B cell (primary cell): Measurements from ENCODE around the gene ROBO2. TPM values are rescaled to one million over a fixed set of nuclear protein-coding genes. Genes with fewer than 3 reads are reported as not detected.

ENCODE experiments used
- ATAC-seq: fragments of 200-7000 bp; cut with Tn5 transposase; one replicate; pipeline ENCODE4 v1.10.0; 2021; ENCODE audit warnings: low read depth, mild to moderate bottlenecking, moderate number of reproducible peaks, moderate library complexity
- CTCF ChIA-PET: fragments of 350-600 bp; sonication (Branson Sonifier 250); formaldehyde crosslinking; loops from one replicate; lab custom pipeline; 2021; ENCODE audit warnings: antibody characterized with exemption, inconsistent platforms; lab: Charles Lee
- POLR2A ChIA-PET: fragments of 350-600 bp; sonication (Branson Sonifier 250); formaldehyde crosslinking; loops from one replicate; lab custom pipeline; 2021; ENCODE audit warnings: antibody characterized with exemption; lab: Charles Lee
- DNase-seq: peaks from one replicate; pipeline ENCODE4 v3.0.0; 2013
- H2AFZ ChIP-seq: 2 replicates; pipeline ENCODE4 v1.6.1; 2012; ENCODE audit warnings: mild to moderate bottlenecking, low read depth, low read length; ENCODE audit not compliant: insufficient read depth, poor library complexity, severe bottlenecking
- H3K27ac ChIP-seq, 2 donors: 1 replicate in 1 of 2; 2 replicates in 1 of 2; pipeline ENCODE4 v1.5.1; 2012 to 2013; ENCODE audit warnings: low read length in 2 of 2, mild to moderate bottlenecking in 2 of 2, moderate library complexity in 1 of 2
- H3K27me3 ChIP-seq, 4 experiments: fragments of 200-600 bp in 1 of 4; sonication (generic) in 1 of 4; replicated peaks in 1 of 4; 1 replicate in 2 of 4; 2 replicates in 2 of 4; pipeline versions ENCODE4 v1.6.1 to v1.7.0; 2013 to 2016; ENCODE audit warnings: low read length in 3 of 4, mild to moderate bottlenecking in 2 of 4, mixed read lengths in 1 of 4, moderate library complexity in 1 of 4; ENCODE audit not compliant: insufficient read depth in 4 of 4, control insufficient read depth in 3 of 4; ENCODE audit errors: control extremely low read depth in 1 of 4
- H3K36me3 ChIP-seq, 2 experiments: replicated peaks in 1 of 2; 1 replicate in 1 of 2; 2 replicates in 1 of 2; pipeline versions ENCODE4 v1.6.1 to v1.7.1; 2013; ENCODE audit warnings: low read length in 1 of 2; ENCODE audit not compliant: insufficient read depth in 2 of 2, control insufficient read depth in 1 of 2; ENCODE audit errors: control extremely low read depth in 1 of 2, extremely low read depth in 1 of 2
- H3K4me1 ChIP-seq, 2 donors: fragments of 200-600 bp in 1 of 2; sonication (generic) in 1 of 2; 1 replicate in 1 of 2; 2 replicates in 1 of 2; pipeline versions ENCODE4 v1.5.1 to v1.6.1; 2013 to 2017; ENCODE audit warnings: low read length in 2 of 2; ENCODE audit not compliant: control insufficient read depth in 2 of 2, insufficient read depth in 2 of 2
- H3K4me2 ChIP-seq: replicated peaks from 2 replicates; pipeline ENCODE3; 2012; ENCODE audit warnings: mild to moderate bottlenecking, low read depth, low read length; ENCODE audit not compliant: poor library complexity, severe bottlenecking
- H3K4me3 ChIP-seq, 5 experiments: fragments of 200-600 bp in 1 of 5; sonication (generic) in 1 of 5; 1 replicate in 3 of 5; 2 replicates in 2 of 5; pipeline versions ENCODE4 v1.5.1 to v1.7.0; 2011 to 2016; ENCODE audit warnings: low read length in 4 of 5, mild to moderate bottlenecking in 4 of 5, low read depth in 2 of 5, control low read depth in 1 of 5, moderate library complexity in 1 of 5; ENCODE audit not compliant: insufficient read depth in 1 of 5; ENCODE audit errors: control extremely low read depth in 1 of 5, extremely low read depth in 1 of 5
- H3K79me2 ChIP-seq: fragments of 200-600 bp; sonication (generic); one replicate; pipeline ENCODE4 v1.6.0; 2016; ENCODE audit warnings: low read length; ENCODE audit not compliant: control insufficient read depth, insufficient read depth
- H3K9ac ChIP-seq: fragments of 200-600 bp; sonication (generic); 2 replicates; pipeline ENCODE4 v1.6.1; 2017; ENCODE audit warnings: mild to moderate bottlenecking, low read length, moderate library complexity
- H3K9me3 ChIP-seq, 3 donors: one replicate each; pipeline versions ENCODE4 v1.6.1 to v1.7.1; 2013; ENCODE audit warnings: low read length in 2 of 3; ENCODE audit not compliant: control insufficient read depth in 2 of 3, insufficient read depth in 1 of 3; ENCODE audit errors: control extremely low read depth in 1 of 3
- H4K20me1 ChIP-seq: 2 replicates; pipeline ENCODE4 v1.6.0; 2012; ENCODE audit warnings: mild to moderate bottlenecking, low read length; ENCODE audit not compliant: insufficient read depth, control insufficient read depth, poor library complexity, severe bottlenecking
- H3K27ac Mint-ChIP-seq: one replicate; pipeline ENCODE4 v1.8.0; 2021; ENCODE audit warnings: mixed read lengths
- H3K27me3 Mint-ChIP-seq: one replicate; pipeline ENCODE4 v1.8.0; 2021; ENCODE audit warnings: mixed read lengths
- H3K4me1 Mint-ChIP-seq: one replicate; pipeline ENCODE4 v1.8.0; 2021; ENCODE audit warnings: mixed read lengths
- H3K4me3 Mint-ChIP-seq: one replicate; pipeline ENCODE4 v1.8.0; 2021; ENCODE audit warnings: mixed read lengths
- H3K9me3 Mint-ChIP-seq: one replicate; pipeline ENCODE4 v1.8.0; 2022; ENCODE audit warnings: mixed read lengths; ENCODE audit not compliant: insufficient read depth
- EZH2 ChIP-seq: IDR thresholded peaks from 2 replicates; pipeline ENCODE4 v1.6.1; 2012; ENCODE audit warnings: borderline replicate concordance, low read depth, mild to moderate bottlenecking, moderate library complexity, low read length; ENCODE audit not compliant: insufficient read depth, poor library complexity, severe bottlenecking
- WGBS: methylation state at CpG from one replicate; pipeline ENCODE4 v1.1.5; 2013; ENCODE audit warnings: missing lambda C conversion rate; ENCODE audit not compliant: insufficient coverage; 5-methylcytosine and 5-hydroxymethylcytosine counted together
- intact Hi-C: fragments of 100-400 bp; cut with micrococcal nuclease; formaldehyde crosslinking; loops from one replicate; pipeline ENCODE4 v1.10.0; 2022
- polyA plus RNA-seq: library from polyadenylated mRNA; depleted of rRNA; stranded (reverse); fragments of >200 nt; gene quantifications from 2 replicates; pipeline ENCODE4 v1.2.3, GENCODE V29; 2012
- total RNA-seq, 2 donors: library from RNA; stranded (reverse); fragments of 120-200 nt in 1 of 2; gene quantifications; 1 replicate in 1 of 2; 2 replicates in 1 of 2; pipeline versions ENCODE4 v1.2.3 to v1.2.4, GENCODE V29; 2013 to 2022
- TF ChIP-seq, protein P1 (sequence below): fragments of 200-600 bp; IDR thresholded peaks from one replicate; pipeline ENCODE4 v1.8.0; 2022; ENCODE audit warnings: antibody characterized with exemption, mild to moderate bottlenecking

ROBO2 gene
- total and polyA plus RNA-seq, 2 donors (not counting 1 experiment from before 2014, with no cell fraction given): not detected

DNA sequence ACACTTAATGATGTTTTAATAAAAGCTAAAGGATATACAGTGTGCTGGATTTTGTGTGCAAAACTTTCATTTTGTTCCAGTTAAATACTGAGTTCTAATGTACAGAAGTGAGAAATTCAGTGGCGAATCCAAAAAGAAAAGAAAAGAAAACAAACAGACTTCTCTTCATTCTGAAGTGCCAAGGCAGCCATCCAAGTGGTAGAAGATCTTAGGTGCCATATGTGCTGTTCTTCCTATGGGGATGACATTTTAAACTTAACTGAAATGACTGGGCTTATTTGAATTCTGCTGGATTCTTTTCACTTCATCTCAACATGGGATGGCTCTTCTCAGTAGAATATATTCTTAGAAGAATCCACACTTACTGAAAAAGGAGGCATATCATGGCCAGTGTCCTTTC lies 416.5 kb downstream of the ROBO2 start:
- no peaks in the 10 kb centered on the region for H3K9me3 ChIP-seq
- H4K20me1 ChIP-seq: no peaks in the 10 kb centered on the region
- H3K79me2 ChIP-seq: no peaks in the 10 kb centered on the region
- TF ChIP-seq EZH2: no peak
- TF ChIP-seq, protein P1, sequence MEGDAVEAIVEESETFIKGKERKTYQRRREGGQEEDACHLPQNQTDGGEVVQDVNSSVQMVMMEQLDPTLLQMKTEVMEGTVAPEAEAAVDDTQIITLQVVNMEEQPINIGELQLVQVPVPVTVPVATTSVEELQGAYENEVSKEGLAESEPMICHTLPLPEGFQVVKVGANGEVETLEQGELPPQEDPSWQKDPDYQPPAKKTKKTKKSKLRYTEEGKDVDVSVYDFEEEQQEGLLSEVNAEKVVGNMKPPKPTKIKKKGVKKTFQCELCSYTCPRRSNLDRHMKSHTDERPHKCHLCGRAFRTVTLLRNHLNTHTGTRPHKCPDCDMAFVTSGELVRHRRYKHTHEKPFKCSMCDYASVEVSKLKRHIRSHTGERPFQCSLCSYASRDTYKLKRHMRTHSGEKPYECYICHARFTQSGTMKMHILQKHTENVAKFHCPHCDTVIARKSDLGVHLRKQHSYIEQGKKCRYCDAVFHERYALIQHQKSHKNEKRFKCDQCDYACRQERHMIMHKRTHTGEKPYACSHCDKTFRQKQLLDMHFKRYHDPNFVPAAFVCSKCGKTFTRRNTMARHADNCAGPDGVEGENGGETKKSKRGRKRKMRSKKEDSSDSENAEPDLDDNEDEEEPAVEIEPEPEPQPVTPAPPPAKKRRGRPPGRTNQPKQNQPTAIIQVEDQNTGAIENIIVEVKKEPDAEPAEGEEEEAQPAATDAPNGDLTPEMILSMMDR: no peak
- DNase-seq (no peak), ATAC-seq (no peak)
- intact Hi-C loops: no loop called here
- H3K27me3 Mint-ChIP-seq: no peaks in the 10 kb centered on the region
- no peak overlapping the region for H3K4me2 ChIP-seq
- H3K36me3 ChIP-seq: no peaks in the 10 kb centered on the region
- ChIA-PET POLR2A (no interaction called here), CTCF (no interaction called here)
- H3K4me3 ChIP-seq: no peak overlapping the region
- H3K4me1 ChIP-seq: no peaks in the 10 kb centered on the region
- no peak overlapping the region for H3K9ac ChIP-seq
- no CpG with 5 or more reads among the region's 1 CpG for WGBS
- peaks cover 9% of the 10 kb centered on the region for H3K9me3 Mint-ChIP-seq
- no peak overlapping the region for H2AFZ ChIP-seq
- H3K4me3 Mint-ChIP-seq: no peak overlapping the region
- H3K27me3 ChIP-seq: no peaks in the 10 kb centered on the region
- H3K4me1 Mint-ChIP-seq: no peaks in the 10 kb centered on the region
- H3K27ac ChIP-seq: no peak overlapping the region
- H3K27ac Mint-ChIP-seq: no peak overlapping the region

DNA sequence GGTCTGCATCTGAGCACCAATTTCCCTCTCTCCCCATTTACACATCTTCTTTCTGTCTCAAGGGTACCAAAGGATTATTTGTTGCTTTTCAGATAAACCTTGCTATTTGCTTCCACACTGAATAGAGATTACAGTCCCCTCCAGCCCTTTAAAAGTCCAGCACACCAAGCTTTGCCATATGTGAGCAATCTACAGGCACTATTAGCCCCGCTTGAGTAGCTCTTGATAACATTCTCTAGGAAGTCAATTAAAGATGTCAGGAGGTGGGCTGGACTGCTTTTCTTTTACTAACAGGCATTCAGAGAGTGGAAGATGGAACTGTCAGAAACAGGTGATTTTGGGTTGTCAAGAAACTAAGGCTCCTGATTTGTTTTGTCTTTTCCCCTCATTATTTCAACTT lies 417.0 kb downstream of the ROBO2 start:
- Mint-ChIP-seq H3K27me3 (no peaks in the 10 kb centered on the region), H3K4me3 (no peak overlapping the region), H3K27ac (no peak overlapping the region), H3K4me1 (no peaks in the 10 kb centered on the region), H3K9me3 (peaks cover 9% of the 10 kb centered on the region)
- TF ChIP-seq EZH2: no peak
- TF ChIP-seq, protein P1: no peak
- Histone ChIP-seq H4K20me1 (no peaks in the 10 kb centered on the region), H3K4me3 (no peak overlapping the region), H3K27ac (no peak overlapping the region), H3K4me2 (no peak overlapping the region), H3K9ac (no peak overlapping the region), H3K9me3 (no peaks in the 10 kb centered on the region), H2AFZ (no peak overlapping the region), H3K79me2 (no peaks in the 10 kb centered on the region), H3K36me3 (no peaks in the 10 kb centered on the region), H3K27me3 (no peaks in the 10 kb centered on the region), H3K4me1 (no peaks in the 10 kb centered on the region)
- POLR2A ChIA-PET: no interaction called here
- CTCF ChIA-PET: no interaction called here
- WGBS: 100% methylated on average over 1 of the region's 1 CpG
- intact Hi-C loops: no loop called here
- DNase-seq: no peak
- no peak for ATAC-seq
